Measurements from ENCODE around the gene SERP2. TPM values are rescaled to one million over a fixed set of nuclear protein-coding genes. Genes with fewer than 3 reads are reported as not detected.

The SERP2 gene
- total and polyA plus RNA-seq, 9 of the 15 experiments (the other 6 are each of a cell fraction or from before 2014, with no cell fraction given) = 0.13 TPM; not detected in 8

DNA sequence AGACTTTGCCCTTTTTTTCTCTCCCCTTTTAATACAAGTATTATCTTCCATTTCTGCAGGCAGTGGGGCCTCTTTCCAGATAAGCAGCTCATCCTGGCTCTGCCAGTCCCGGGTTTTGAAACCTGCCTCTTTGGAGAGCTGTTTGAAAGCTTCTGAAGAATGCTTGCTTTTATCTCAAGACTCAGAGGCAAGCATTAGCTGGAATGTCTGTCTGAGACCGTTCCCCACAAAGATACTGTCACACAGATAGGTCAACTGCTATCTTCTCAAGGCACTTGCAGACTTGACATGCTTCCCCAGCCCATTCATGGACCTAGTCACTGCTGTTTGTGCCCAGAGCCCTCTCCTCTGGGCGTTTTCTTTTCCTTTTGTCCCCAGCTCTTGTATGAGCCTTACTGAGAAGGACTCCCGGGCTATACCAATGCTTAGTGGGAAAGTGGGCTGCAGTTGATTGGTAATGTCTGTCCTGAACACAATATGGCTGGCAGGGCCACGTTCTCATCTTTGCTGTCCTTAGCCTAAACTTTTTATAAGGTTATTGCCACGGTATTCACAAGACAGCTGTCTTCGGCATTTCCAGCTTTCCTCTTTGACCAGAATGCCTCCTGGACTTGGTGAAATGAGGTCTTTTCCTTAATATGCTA, 13.4 kb downstream of the SERP2 start (continued):
- TF ChIP-seq, protein P1, sequence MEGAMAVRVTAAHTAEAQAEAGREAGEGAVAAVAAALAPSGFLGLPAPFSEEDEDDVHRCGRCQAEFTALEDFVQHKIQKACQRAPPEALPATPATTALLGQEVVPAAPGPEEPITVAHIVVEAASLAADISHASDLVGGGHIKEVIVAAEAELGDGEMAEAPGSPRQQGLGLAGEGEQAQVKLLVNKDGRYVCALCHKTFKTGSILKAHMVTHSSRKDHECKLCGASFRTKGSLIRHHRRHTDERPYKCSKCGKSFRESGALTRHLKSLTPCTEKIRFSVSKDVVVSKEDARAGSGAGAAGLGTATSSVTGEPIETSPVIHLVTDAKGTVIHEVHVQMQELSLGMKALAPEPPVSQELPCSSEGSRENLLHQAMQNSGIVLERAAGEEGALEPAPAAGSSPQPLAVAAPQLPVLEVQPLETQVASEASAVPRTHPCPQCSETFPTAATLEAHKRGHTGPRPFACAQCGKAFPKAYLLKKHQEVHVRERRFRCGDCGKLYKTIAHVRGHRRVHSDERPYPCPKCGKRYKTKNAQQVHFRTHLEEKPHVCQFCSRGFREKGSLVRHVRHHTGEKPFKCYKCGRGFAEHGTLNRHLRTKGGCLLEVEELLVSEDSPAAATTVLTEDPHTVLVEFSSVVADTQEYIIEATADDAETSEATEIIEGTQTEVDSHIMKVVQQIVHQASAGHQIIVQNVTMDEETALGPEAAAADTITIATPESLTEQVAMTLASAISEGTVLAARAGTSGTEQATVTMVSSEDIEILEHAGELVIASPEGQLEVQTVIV (CRISPR knock-in tag; IDR thresholded peaks at IDR 0.05; ENCODE audit: borderline replicate concordance) = no peak
- TF ChIP-seq ZSCAN29 (IDR thresholded peaks at IDR 0.05) = no peak
- TF ChIP-seq EP400 (IDR thresholded peaks at IDR 0.05) = peak; percentile 30; the same call in 1 of the 2 replicates
- no peak for TF ChIP-seq CHD1 (IDR thresholded peaks at IDR 0.05; ENCODE audit: low read length)
- TF ChIP-seq ZBTB40 (IDR thresholded peaks at IDR 0.05) = no peak
- TF ChIP-seq ZBTB40 (CRISPR knock-in tag; IDR thresholded peaks at IDR 0.05) = no peak
- no peak for TF ChIP-seq MAFF (IDR thresholded peaks at IDR 0.05; ENCODE audit: low read length)
- TF ChIP-seq TRIM28 (IDR thresholded peaks at IDR 0.05) = no peak
- TF ChIP-seq CTCFL (IDR thresholded peaks at IDR 0.05; ENCODE audit: borderline replicate concordance, insufficient read depth, low read depth, low read length, poor library complexity, severe bottlenecking) = no peak
- TF ChIP-seq HES1 (IDR thresholded peaks at IDR 0.05; ENCODE audit: low read depth) = no peak
- TF ChIP-seq ZSCAN32 (CRISPR knock-in tag; IDR thresholded peaks at IDR 0.05) = no peak
- TF ChIP-seq PHB (CRISPR knock-in tag; IDR thresholded peaks at IDR 0.05) = no peak
- no peak for TF ChIP-seq ZZZ3 (IDR thresholded peaks at IDR 0.05)
- no peak for TF ChIP-seq XRCC5 (IDR thresholded peaks at IDR 0.05; ENCODE audit: low read depth, low read length)
- TF ChIP-seq PCBP1 (IDR thresholded peaks at IDR 0.05; ENCODE audit: low read depth, low read length, poor library complexity, severe bottlenecking) = no peak

Measured in K562 (cell line).